Measurements from ENCODE around the gene BCL6. TPM values are rescaled to one million over a fixed set of nuclear protein-coding genes. Genes with fewer than 3 reads are reported as not detected.

The BCL6 gene
- total and polyA plus RNA-seq, 2 donors = 26.8 to 56.2 TPM

GRCh38 chr3:187742351-187743171, 2.7 kb downstream of the BCL6 start:
- DNase-seq (ENCODE audit: low read depth in 6 of 9, low spot score in 9 of 9) = peak in 7 of 9 donors; percentile 21 to 74 (median 38)

GRCh38 chr3:187741403-187742350, 3.6 kb downstream of the BCL6 start:
- Histone ChIP-seq H3K27me3 (ENCODE audit: control insufficient read depth in 2 of 2, insufficient read depth in 1 of 2, low read length in 1 of 2) (peaks cover 0 to 12% of the 10 kb centered on the region in 2 donors), H3K36me3 (ENCODE audit: control insufficient read depth in 2 of 2, insufficient read depth in 2 of 2, low read length in 1 of 2) (no peaks in the 10 kb centered on the region), H3K27ac (ENCODE audit: low read depth in 1 of 2, low read length in 1 of 2) (peak overlapping the region; percentile 77 to 98), H3K9me3 (ENCODE audit: control insufficient read depth in 2 of 2, insufficient read depth in 1 of 2, low read length in 1 of 2) (peaks cover 0 to 3% of the 10 kb centered on the region in 2 donors), H3K4me1 (ENCODE audit: control insufficient read depth in 2 of 2, insufficient read depth in 2 of 2, low read length in 2 of 2) (peaks cover 25 to 59% of the 10 kb centered on the region in 2 donors), H3K4me3 (ENCODE audit: low read length in 2 of 2) (peak overlapping the region; percentile 93 to 95)
- DNase-seq (ENCODE audit: low read depth in 6 of 9, low spot score in 9 of 9) = peak; percentile 66 to 91 (median 81)
- WGBS = under 1% methylated on average over 35 of the region's 35 CpGs

More at GRCh38 chr3:187742351-187743171, 2.7 kb downstream of the BCL6 start:
- H3K27me3 ChIP-seq (ENCODE audit: control insufficient read depth in 2 of 2, insufficient read depth in 1 of 2, low read length in 1 of 2) = peaks cover 0 to 7% of the 10 kb centered on the region in 2 donors
- WGBS = 38% methylated on average over 13 of the region's 13 CpGs
- H3K4me1 ChIP-seq (ENCODE audit: control insufficient read depth in 2 of 2, insufficient read depth in 2 of 2, low read length in 2 of 2) = peaks cover 23 to 60% of the 10 kb centered on the region in 2 donors
- no peaks in the 10 kb centered on the region for H3K36me3 ChIP-seq (ENCODE audit: control insufficient read depth in 2 of 2, insufficient read depth in 2 of 2, low read length in 1 of 2)
- peak overlapping the region; percentile 93 to 95 for H3K4me3 ChIP-seq (ENCODE audit: low read length in 2 of 2)
- H3K9me3 ChIP-seq (ENCODE audit: control insufficient read depth in 2 of 2, insufficient read depth in 1 of 2, low read length in 1 of 2) = peaks cover 0 to 3% of the 10 kb centered on the region in 2 donors
- H3K27ac ChIP-seq (ENCODE audit: low read depth in 1 of 2, low read length in 1 of 2) = peak overlapping the region; percentile 77 to 98

DNA sequence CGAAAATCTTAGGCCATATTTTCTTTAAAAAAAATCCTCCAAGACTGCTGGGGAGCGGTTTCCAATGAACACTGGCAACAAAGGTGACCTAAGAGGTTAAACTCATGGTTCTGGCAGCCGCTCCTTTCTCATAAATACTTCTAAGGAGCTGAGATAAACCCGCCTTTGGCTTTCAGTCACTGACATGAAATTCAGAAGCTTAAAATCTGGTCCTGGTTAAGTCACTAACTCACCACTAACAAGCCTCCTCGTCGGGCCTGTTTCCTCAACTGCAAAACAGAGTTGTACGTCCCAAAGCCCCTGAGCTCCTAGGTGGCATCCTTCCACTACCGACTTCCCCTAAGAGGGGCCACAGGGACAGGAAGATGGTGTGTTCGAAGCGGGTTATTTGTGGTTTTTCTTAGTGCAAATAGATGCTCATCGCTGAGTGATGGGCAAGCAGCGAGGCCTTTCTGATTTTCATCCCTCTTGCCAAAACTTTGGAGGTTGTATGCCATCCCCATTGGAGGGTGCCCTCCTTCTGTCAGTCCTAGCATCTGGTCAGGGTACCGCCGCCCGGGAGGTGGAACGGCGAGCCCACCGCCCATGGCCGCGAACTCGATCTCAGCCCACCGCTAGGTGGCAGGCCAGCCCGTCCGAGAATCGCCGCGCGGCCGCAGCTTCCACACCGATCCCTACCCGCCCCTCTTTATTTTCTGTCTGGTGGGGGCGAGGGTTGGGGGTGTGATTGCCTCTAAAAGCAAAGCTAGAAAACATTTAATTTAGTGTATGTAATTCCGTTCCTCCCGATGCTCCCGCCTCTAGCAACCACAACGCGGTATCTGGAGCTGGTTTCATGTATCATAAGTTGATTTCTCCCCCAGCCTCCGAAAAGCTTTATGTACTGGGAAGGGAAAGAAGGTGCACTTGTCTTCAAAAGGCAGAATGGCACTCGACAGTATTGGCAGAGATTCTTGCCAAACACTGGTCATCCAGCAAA, 4.6 kb downstream of the BCL6 start:
- Histone ChIP-seq H3K36me3 (ENCODE audit: control insufficient read depth in 2 of 2, insufficient read depth in 2 of 2, low read length in 1 of 2) (peaks cover 0 to 9% of the 10 kb centered on the region in 2 donors), H3K27ac (ENCODE audit: low read depth in 1 of 2, low read length in 1 of 2) (peak overlapping the region; percentile 82 to 87), H3K27me3 (ENCODE audit: control insufficient read depth in 2 of 2, insufficient read depth in 1 of 2, low read length in 1 of 2) (peaks cover 0 to 12% of the 10 kb centered on the region in 2 donors), H3K4me3 (ENCODE audit: low read length in 2 of 2) (peak overlapping the region; percentile 93 to 95), H3K4me1 (ENCODE audit: control insufficient read depth in 2 of 2, insufficient read depth in 2 of 2, low read length in 2 of 2) (peaks cover 23 to 67% of the 10 kb centered on the region in 2 donors), H3K9me3 (ENCODE audit: control insufficient read depth in 2 of 2, insufficient read depth in 1 of 2, low read length in 1 of 2) (peaks cover 0 to 3% of the 10 kb centered on the region in 2 donors)
- DNase-seq (ENCODE audit: low read depth in 6 of 9, low spot score in 9 of 9) = peak in 8 of 9 donors; percentile 43 to 80 (median 70)
- WGBS = 2% methylated on average over 39 of the region's 39 CpGs

GRCh38 chr3:187739561-187740332, 5.5 kb downstream of the BCL6 start:
- Histone ChIP-seq H3K4me3 (ENCODE audit: low read length in 2 of 2) (peak overlapping the region; percentile 93 to 95), H3K4me1 (ENCODE audit: control insufficient read depth in 2 of 2, insufficient read depth in 2 of 2, low read length in 2 of 2) (peaks cover 23 to 67% of the 10 kb centered on the region in 2 donors), H3K36me3 (ENCODE audit: control insufficient read depth in 2 of 2, insufficient read depth in 2 of 2, low read length in 1 of 2) (peaks cover 0 to 16% of the 10 kb centered on the region in 2 donors), H3K27ac (ENCODE audit: low read depth in 1 of 2, low read length in 1 of 2) (peak overlapping the region; percentile 82 to 87), H3K9me3 (ENCODE audit: control insufficient read depth in 2 of 2, insufficient read depth in 1 of 2, low read length in 1 of 2) (peaks cover 0 to 3% of the 10 kb centered on the region in 2 donors), H3K27me3 (ENCODE audit: control insufficient read depth in 2 of 2, insufficient read depth in 1 of 2, low read length in 1 of 2) (peaks cover 0 to 12% of the 10 kb centered on the region in 2 donors)
- peak; percentile 69 to 92 (median 81) for DNase-seq (ENCODE audit: low read depth in 6 of 9, low spot score in 9 of 9)
- under 1% methylated on average over 53 of the region's 53 CpGs for WGBS

DNA sequence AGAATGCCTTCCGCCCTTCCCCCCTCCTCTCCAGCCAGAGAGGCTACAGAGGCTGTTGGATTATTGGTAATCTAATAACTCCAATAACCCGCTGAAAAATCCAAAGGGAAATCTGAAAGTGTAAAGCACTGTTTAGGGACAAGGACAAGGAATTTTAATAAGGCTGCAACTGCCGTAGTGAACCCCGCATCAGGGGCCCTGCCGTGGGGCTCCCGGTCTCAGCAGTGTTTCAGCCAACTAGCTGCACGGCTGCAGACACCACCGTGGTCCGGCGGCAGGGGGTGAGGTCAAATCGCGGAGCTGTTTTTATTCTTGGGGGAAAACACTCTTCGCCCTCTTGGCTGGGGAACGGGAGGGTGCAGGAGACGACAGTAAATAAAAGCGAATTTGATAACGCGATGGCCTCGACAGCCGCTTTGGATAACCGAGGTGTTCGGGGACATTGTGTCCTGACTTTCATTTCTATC, 6.1 kb downstream of the BCL6 start:
- Histone ChIP-seq H3K27me3 (ENCODE audit: control insufficient read depth in 2 of 2, insufficient read depth in 1 of 2, low read length in 1 of 2) (peaks cover 0 to 12% of the 10 kb centered on the region in 2 donors), H3K36me3 (ENCODE audit: control insufficient read depth in 2 of 2, insufficient read depth in 2 of 2, low read length in 1 of 2) (peaks cover 4 to 22% of the 10 kb centered on the region in 2 donors), H3K27ac (ENCODE audit: low read depth in 1 of 2, low read length in 1 of 2) (peak overlapping the region; percentile 86 to 87), H3K9me3 (ENCODE audit: control insufficient read depth in 2 of 2, insufficient read depth in 1 of 2, low read length in 1 of 2) (peaks cover 0 to 3% of the 10 kb centered on the region in 2 donors), H3K4me3 (ENCODE audit: low read length in 2 of 2) (peak overlapping the region; percentile 93 to 95), H3K4me1 (ENCODE audit: control insufficient read depth in 2 of 2, insufficient read depth in 2 of 2, low read length in 2 of 2) (peaks cover 23 to 67% of the 10 kb centered on the region in 2 donors)
- WGBS = under 1% methylated on average over 22 of the region's 22 CpGs
- peak in 1 of 9 donors; percentile 41 for DNase-seq (ENCODE audit: low read depth in 6 of 9, low spot score in 9 of 9)

DNA sequence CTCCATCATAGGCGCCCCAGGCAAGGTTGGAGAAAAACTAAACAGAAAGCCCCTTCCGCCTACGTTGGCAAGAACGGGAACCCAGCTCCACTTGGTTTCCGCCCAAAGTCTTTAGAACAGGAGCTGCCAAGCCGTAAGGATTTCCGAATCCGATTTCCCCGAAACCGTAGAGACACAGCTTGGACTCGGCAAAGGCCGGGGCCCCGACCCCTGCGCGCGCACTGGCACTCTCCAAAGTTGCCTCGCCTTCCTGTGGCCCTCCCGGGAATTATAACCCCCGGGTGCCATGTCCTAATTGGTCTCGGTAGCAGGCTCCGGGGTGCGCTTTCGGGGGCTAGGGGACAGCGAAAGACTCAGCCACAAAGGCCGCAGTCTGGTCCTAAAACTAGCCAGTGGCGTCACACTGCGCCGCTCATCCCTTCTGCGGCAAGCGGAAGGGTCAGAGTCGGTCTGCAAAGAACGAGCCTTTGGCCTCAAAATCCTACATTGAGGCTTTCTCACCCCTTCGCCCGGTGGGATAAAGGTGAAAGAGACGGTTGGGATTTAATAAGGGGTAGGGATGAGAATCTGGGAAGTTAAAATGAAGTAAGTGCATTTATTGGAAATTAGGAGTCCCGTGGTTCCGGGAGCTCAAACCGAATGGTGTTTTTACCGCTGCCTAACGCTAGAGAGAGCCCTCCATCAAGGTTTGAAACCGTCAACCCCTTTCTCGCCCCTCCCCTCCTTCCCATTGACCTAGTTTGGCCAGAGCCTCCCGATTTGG, 6.8 kb downstream of the BCL6 start:
- Histone ChIP-seq H3K27ac (ENCODE audit: low read depth in 1 of 2, low read length in 1 of 2) (peak overlapping the region; percentile 86 to 87), H3K27me3 (ENCODE audit: control insufficient read depth in 2 of 2, insufficient read depth in 1 of 2, low read length in 1 of 2) (peaks cover 0 to 12% of the 10 kb centered on the region in 2 donors), H3K9me3 (ENCODE audit: control insufficient read depth in 2 of 2, insufficient read depth in 1 of 2, low read length in 1 of 2) (peaks cover 0 to 3% of the 10 kb centered on the region in 2 donors), H3K36me3 (ENCODE audit: control insufficient read depth in 2 of 2, insufficient read depth in 2 of 2, low read length in 1 of 2) (peaks cover 6 to 26% of the 10 kb centered on the region in 2 donors), H3K4me3 (ENCODE audit: low read length in 2 of 2) (peak overlapping the region; percentile 93 to 95), H3K4me1 (ENCODE audit: control insufficient read depth in 2 of 2, insufficient read depth in 2 of 2, low read length in 2 of 2) (peaks cover 23 to 67% of the 10 kb centered on the region in 2 donors)
- DNase-seq (ENCODE audit: low read depth in 6 of 9, low spot score in 9 of 9) = peak; percentile 61 to 89 (median 73)
- WGBS = under 1% methylated on average over 43 of the region's 43 CpGs

DNA sequence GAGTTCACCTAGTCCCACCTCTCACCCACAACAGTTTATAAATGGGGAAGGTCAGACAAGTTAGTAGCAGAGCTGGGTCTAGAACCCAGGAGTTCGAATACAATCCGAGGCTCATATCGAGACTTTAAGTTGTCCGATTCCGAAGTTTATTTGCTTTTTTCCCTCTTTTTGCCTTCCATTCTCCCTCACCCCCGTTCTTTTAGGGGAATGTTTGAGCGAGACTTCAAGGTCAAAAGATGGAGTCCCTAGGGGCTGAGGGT, 7.3 kb downstream of the BCL6 start:
- peak overlapping the region; percentile 93 to 95 for H3K4me3 ChIP-seq (ENCODE audit: low read length in 2 of 2)
- H3K9me3 ChIP-seq (ENCODE audit: control insufficient read depth in 2 of 2, insufficient read depth in 1 of 2, low read length in 1 of 2) = peaks cover 0 to 3% of the 10 kb centered on the region in 2 donors
- peaks cover 11 to 31% of the 10 kb centered on the region in 2 donors for H3K36me3 ChIP-seq (ENCODE audit: control insufficient read depth in 2 of 2, insufficient read depth in 2 of 2, low read length in 1 of 2)
- H3K27me3 ChIP-seq (ENCODE audit: control insufficient read depth in 2 of 2, insufficient read depth in 1 of 2, low read length in 1 of 2) = peaks cover 0 to 12% of the 10 kb centered on the region in 2 donors
- under 1% methylated on average over 7 of the region's 7 CpGs for WGBS
- peaks cover 23 to 67% of the 10 kb centered on the region in 2 donors for H3K4me1 ChIP-seq (ENCODE audit: control insufficient read depth in 2 of 2, insufficient read depth in 2 of 2, low read length in 2 of 2)
- peak overlapping the region; percentile 72 to 75 for H3K27ac ChIP-seq (ENCODE audit: low read depth in 1 of 2, low read length in 1 of 2)
- peak in 1 of 9 donors; percentile 23 for DNase-seq (ENCODE audit: low read depth in 6 of 9, low spot score in 9 of 9)
